Loucy (cell line): ENCODE data around the gene CABCOCO1.

ENCODE experiments used
- H2AFZ ChIP-seq: fragments of 200-600 bp; sonication (generic); 2 replicates; pipeline ENCODE4 v1.6.0; 2016; ENCODE audit warnings: antibody characterized with exemption, mild to moderate bottlenecking, low read length, moderate library complexity
- H3F3A ChIP-seq: fragments of 200-600 bp; 2 replicates; pipeline ENCODE4 v1.6.0; 2016; ENCODE audit warnings: antibody characterized with exemption, low read depth, mild to moderate bottlenecking
- H3K27me3 ChIP-seq: fragments of 200-600 bp; sonication (generic); 2 replicates; pipeline ENCODE4 v1.6.1; 2014; ENCODE audit warnings: low read length, mild to moderate bottlenecking; ENCODE audit not compliant: insufficient read depth, poor library complexity, severe bottlenecking
- H3K36me3 ChIP-seq: fragments of 200-600 bp; sonication (generic); 2 replicates; pipeline ENCODE4 v1.6.1; 2016; ENCODE audit warnings: low read length; ENCODE audit not compliant: insufficient read depth
- H3K4me1 ChIP-seq: fragments of 200-600 bp; sonication (generic); 2 replicates; pipeline ENCODE4 v1.5.1; 2014; ENCODE audit warnings: low read length, mild to moderate bottlenecking; ENCODE audit not compliant: insufficient read depth, poor library complexity, severe bottlenecking
- H3K4me2 ChIP-seq: fragments of 200-600 bp; sonication (generic); 2 replicates; pipeline ENCODE4 v1.6.0; 2014; ENCODE audit warnings: antibody characterized with exemption, low read length, low read depth, mild to moderate bottlenecking; ENCODE audit not compliant: poor library complexity, severe bottlenecking
- H3K4me3 ChIP-seq: fragments of 200-600 bp; sonication (generic); 2 replicates; pipeline ENCODE4 v1.5.1; 2014; ENCODE audit warnings: low read length, mild to moderate bottlenecking, mixed read lengths; ENCODE audit not compliant: poor library complexity, severe bottlenecking
- H3K79me2 ChIP-seq: fragments of 200-600 bp; sonication (generic); 2 replicates; pipeline ENCODE4 v1.6.1; 2014; ENCODE audit warnings: low read length; ENCODE audit not compliant: insufficient read depth
- H3K9ac ChIP-seq: fragments of 200-600 bp; sonication (generic); 2 replicates; pipeline ENCODE4 v1.6.0; 2014; ENCODE audit warnings: mild to moderate bottlenecking, low read depth, low read length, moderate library complexity; ENCODE audit not compliant: poor library complexity, severe bottlenecking
- H3K9me2 ChIP-seq: fragments of 200-600 bp; sonication (generic); replicated peaks from 2 replicates; pipeline ENCODE4 v1.6.1; 2016; ENCODE audit warnings: low read depth, low read length, mixed read lengths
- H3K9me3 ChIP-seq: fragments of 200-600 bp; sonication (generic); 2 replicates; pipeline ENCODE4 v1.6.1; 2014; ENCODE audit warnings: mild to moderate bottlenecking, antibody characterized with exemption, low read length, low read depth; ENCODE audit not compliant: insufficient read depth
- H4K20me1 ChIP-seq: fragments of 200-600 bp; sonication (generic); 2 replicates; pipeline ENCODE4 v1.6.0; 2014; ENCODE audit warnings: antibody characterized with exemption, low read length, mild to moderate bottlenecking; ENCODE audit not compliant: insufficient read depth, poor library complexity, severe bottlenecking
- CTCF ChIP-seq: fragments of 200-600 bp; sonication (generic); conservative IDR thresholded peaks from 2 replicates; pipeline ENCODE4 v1.5.1; 2014; ENCODE audit warnings: mild to moderate bottlenecking, antibody characterized with exemption, low read length
- EZH2phosphoT487 ChIP-seq: fragments of 200-600 bp; IDR thresholded peaks from 2 replicates; pipeline ENCODE4 v1.6.1; 2018; ENCODE audit warnings: antibody characterized with exemption, mild to moderate bottlenecking, moderate library complexity, borderline replicate concordance

The CABCOCO1 gene

GRCh38 chr10:61640856-61641255 is 21.9 kb upstream of the CABCOCO1 start:
- Histone ChIP-seq H3K9ac (no peak overlapping the region), H3K4me2 (no peak overlapping the region), H3K36me3 (no peaks in the 10 kb centered on the region), H3K79me2 (no peaks in the 10 kb centered on the region), H3K4me3 (no peak overlapping the region), H2AFZ (no peak overlapping the region), H4K20me1 (no peaks in the 10 kb centered on the region), H3K4me1 (no peaks in the 10 kb centered on the region), H3F3A (no peaks in the 10 kb centered on the region), H3K9me2 (no peaks in the 10 kb centered on the region), H3K9me3 (no peaks in the 10 kb centered on the region), H3K27me3 (no peaks in the 10 kb centered on the region)
- TF ChIP-seq CTCF: no peak
- no peak for TF ChIP-seq EZH2phosphoT487

GRCh38 chr10:61642150-61642571 is 20.6 kb upstream of the CABCOCO1 start:
- Histone ChIP-seq H3K9ac (no peak overlapping the region), H3K4me3 (no peak overlapping the region), H3K4me1 (no peaks in the 10 kb centered on the region), H3K27me3 (no peaks in the 10 kb centered on the region), H3K9me3 (no peaks in the 10 kb centered on the region), H3K36me3 (no peaks in the 10 kb centered on the region), H3K79me2 (no peaks in the 10 kb centered on the region), H2AFZ (0 out of 2 replicates have a peak overlapping the region, but pooled peaks have one; percentile 1), H4K20me1 (no peaks in the 10 kb centered on the region), H3F3A (no peaks in the 10 kb centered on the region), H3K9me2 (no peaks in the 10 kb centered on the region), H3K4me2 (no peak overlapping the region)
- TF ChIP-seq EZH2phosphoT487: no peak
- no peak for TF ChIP-seq CTCF

- no peaks in the 10 kb centered on the region for H3K79me2 ChIP-seq
- no peak overlapping the region for H3K4me2 ChIP-seq
- no peaks in the 10 kb centered on the region for H3K4me1 ChIP-seq
- no peaks in the 10 kb centered on the region for H3K9me2 ChIP-seq
- H3K4me3 ChIP-seq: no peak overlapping the region
- H4K20me1 ChIP-seq: no peaks in the 10 kb centered on the region
- H3K9me3 ChIP-seq: no peaks in the 10 kb centered on the region
- TF ChIP-seq CTCF (no peak), EZH2phosphoT487 (no peak)
- H3K9ac ChIP-seq: no peak overlapping the region
- H3K36me3 ChIP-seq: no peaks in the 10 kb centered on the region
- no peaks in the 10 kb centered on the region for H3K27me3 ChIP-seq
- H2AFZ ChIP-seq: 0 out of 2 replicates have a peak overlapping the region, but pooled peaks have one; percentile 1
- no peaks in the 10 kb centered on the region for H3F3A ChIP-seq
These were observed 20.1 kb upstream of the CABCOCO1 start for GRCh38 chr10:61642676-61643075.
